GF-D8 (cell line): ENCODE measurements around the gene CLMN.
"Not testable (repeated sequence)": the region's sequence is repeated elsewhere in the genome, so short reads cannot be mapped to it uniquely, and the experiment has no call there.

Experiments used
- DNase-seq: peaks from one replicate; lab custom pipeline; 2025; lab: John Stamatoyannopoulos, UW

The CLMN gene

GRCh38 chr14:95217391-95217900 is 102.3 kb downstream of the CLMN start:
- no peak for DNase-seq

GRCh38 chr14:95216008-95216407 is 103.7 kb downstream of the CLMN start:
- no peak for DNase-seq

GRCh38 chr14:95215094-95215725 is 104.5 kb downstream of the CLMN start:
- DNase-seq, result no peak

- no peak for DNase-seq
Measured at GRCh38 chr14:95213774-95214173, 105.9 kb downstream of the CLMN start.

GRCh38 chr14:95211721-95212504 is 107.8 kb downstream of the CLMN start:
- no peak for DNase-seq

GRCh38 chr14:95210699-95211098 is 109.0 kb downstream of the CLMN start:
- DNase-seq, result no peak

- DNase-seq, result no peak
Measured at GRCh38 chr14:95208598-95208997, 111.1 kb downstream of the CLMN start.

GRCh38 chr14:95207475-95208233 is 112.1 kb downstream of the CLMN start:
- no peak for DNase-seq

GRCh38 chr14:95206534-95206933 is 113.2 kb downstream of the CLMN start:
- DNase-seq, result no peak

GRCh38 chr14:95204705-95205104 is 115.0 kb downstream of the CLMN start:
- no peak for DNase-seq

- DNase-seq, result not testable (repeated sequence)
Measured at GRCh38 chr14:95201745-95202144, 118.0 kb downstream of the CLMN start.

GRCh38 chr14:95200404-95200803 is 119.3 kb downstream of the CLMN start:
- DNase-seq, result no peak

- no peak for DNase-seq
Measured at GRCh38 chr14:95199298-95199983, 120.3 kb downstream of the CLMN start.

GRCh38 chr14:95198320-95198719 is 121.4 kb downstream of the CLMN start:
- DNase-seq, result no peak

- no peak for DNase-seq
Measured at GRCh38 chr14:95197551-95197950, 122.2 kb downstream of the CLMN start.

GRCh38 chr14:95196826-95197545 is 122.7 kb downstream of the CLMN start:
- no peak for DNase-seq

- no peak for DNase-seq
Measured at GRCh38 chr14:95196268-95196667, 123.4 kb downstream of the CLMN start.

- DNase-seq, result no peak
Measured at GRCh38 chr14:95195031-95195430, 124.7 kb downstream of the CLMN start.

- no peak for DNase-seq
Measured at GRCh38 chr14:95193081-95193480, 126.6 kb downstream of the CLMN start.

GRCh38 chr14:95192311-95192710 is 127.4 kb downstream of the CLMN start:
- no peak for DNase-seq

GRCh38 chr14:95191445-95192199 is 128.1 kb downstream of the CLMN start:
- no peak for DNase-seq
